HFFc6 (cell line): ENCODE measurements around the gene CELF2. TPM values are rescaled to one million over a fixed set of nuclear protein-coding genes. Genes with fewer than 3 reads are reported as not detected.
"Not testable (repeated sequence)": the region's sequence is repeated elsewhere in the genome, so short reads cannot be mapped to it uniquely, and the experiment has no call there.

Experiments
- DNase-seq: peaks from one replicate; pipeline ENCODE4 v3.0.0-alpha.2; 2018
- H3K27ac Mint-ChIP-seq: 2 replicates; pipeline ENCODE4 v1.8.0; 2020; ENCODE audit warnings: mild to moderate bottlenecking, mixed read lengths
- H3K27me3 Mint-ChIP-seq: 2 replicates; pipeline ENCODE4 v1.8.0; 2021; ENCODE audit warnings: mild to moderate bottlenecking, moderate library complexity, mixed read lengths; ENCODE audit not compliant: insufficient read depth
- H3K36me3 Mint-ChIP-seq: 2 replicates; pipeline ENCODE4 v1.8.0; 2021; ENCODE audit warnings: low read depth, mixed read lengths
- H3K4me1 Mint-ChIP-seq: 2 replicates; pipeline ENCODE4 v1.8.0; 2020; ENCODE audit warnings: low read depth, mixed read lengths
- H3K4me3 Mint-ChIP-seq: 2 replicates; pipeline ENCODE4 v1.8.0; 2020; ENCODE audit warnings: mild to moderate bottlenecking, moderate library complexity, mixed read lengths
- H3K9me3 Mint-ChIP-seq: 2 replicates; pipeline ENCODE4 v1.8.0; 2020; ENCODE audit warnings: mild to moderate bottlenecking, mixed read lengths
- total RNA-seq, 6 experiments: library from RNA; stranded (reverse); fragmentation: NEBNext Ultra II Directional; extraction: Animal tissue kit (Norgen Biotek cat#: 25700); gene quantifications; 2 replicates in 1 of 6; 3 replicates in 5 of 6; pipeline ENCODE4 v1.2.3, GENCODE V29; 2021
- TF ChIP-seq, protein P1 (sequence below): fragments of 200-600 bp; sonication (generic); IDR thresholded peaks from 2 replicates; pipeline ENCODE4 v1.5.0; 2021; ENCODE audit warnings: antibody characterized with exemption, mild to moderate bottlenecking

CELF2 gene
- total RNA-seq, 6 experiments from 2014 or later: 2.7 to 5.2 (median 3.5) TPM

DNA sequence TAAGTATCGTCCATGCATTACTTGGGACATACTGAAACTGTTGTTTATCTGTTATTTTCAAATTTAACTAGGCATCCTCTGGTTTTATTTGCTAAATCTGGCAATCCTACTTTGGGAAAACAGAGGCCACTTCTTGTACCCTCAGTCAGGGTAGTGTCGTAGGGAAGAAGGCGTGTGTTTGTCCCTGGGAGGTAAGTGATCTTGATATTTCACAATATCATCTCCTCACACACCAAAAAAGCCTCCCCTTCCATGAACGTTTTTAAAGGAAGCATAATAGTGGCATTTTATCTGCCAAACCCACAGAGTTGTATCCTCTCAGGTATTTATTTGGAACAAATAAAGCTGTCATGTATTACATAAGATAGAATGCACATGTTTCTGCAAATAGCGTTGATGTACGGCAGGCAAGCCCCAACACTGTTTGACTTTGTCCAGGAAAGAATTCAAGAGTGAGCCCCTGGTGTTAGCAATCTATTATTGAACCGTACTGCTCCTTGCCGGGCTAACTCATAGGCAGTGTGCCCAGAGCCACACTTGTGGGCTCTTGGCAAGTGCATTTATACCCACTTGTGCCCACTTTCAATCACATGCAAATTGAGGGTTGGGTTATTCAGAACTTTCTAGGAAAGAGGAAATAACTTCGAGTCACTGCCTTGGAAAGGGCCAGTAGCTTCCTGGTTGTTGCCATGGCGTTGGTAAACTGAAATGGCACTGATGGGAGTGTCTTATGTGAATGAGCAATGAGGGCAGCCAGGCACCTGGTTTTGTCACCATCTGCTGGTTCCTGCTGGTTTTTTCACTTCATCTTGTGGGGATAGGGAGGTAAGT lies 327.8 kb downstream of the CELF2 start:
- H3K4me1 Mint-ChIP-seq: no peaks in the 10 kb centered on the region
- H3K36me3 Mint-ChIP-seq: no peaks in the 10 kb centered on the region; the same call in 1 of the 2 replicates
- H3K4me3 Mint-ChIP-seq: no peak overlapping the region
- no peak overlapping the region for H3K27ac Mint-ChIP-seq
- DNase-seq: no peak
- TF ChIP-seq, protein P1, sequence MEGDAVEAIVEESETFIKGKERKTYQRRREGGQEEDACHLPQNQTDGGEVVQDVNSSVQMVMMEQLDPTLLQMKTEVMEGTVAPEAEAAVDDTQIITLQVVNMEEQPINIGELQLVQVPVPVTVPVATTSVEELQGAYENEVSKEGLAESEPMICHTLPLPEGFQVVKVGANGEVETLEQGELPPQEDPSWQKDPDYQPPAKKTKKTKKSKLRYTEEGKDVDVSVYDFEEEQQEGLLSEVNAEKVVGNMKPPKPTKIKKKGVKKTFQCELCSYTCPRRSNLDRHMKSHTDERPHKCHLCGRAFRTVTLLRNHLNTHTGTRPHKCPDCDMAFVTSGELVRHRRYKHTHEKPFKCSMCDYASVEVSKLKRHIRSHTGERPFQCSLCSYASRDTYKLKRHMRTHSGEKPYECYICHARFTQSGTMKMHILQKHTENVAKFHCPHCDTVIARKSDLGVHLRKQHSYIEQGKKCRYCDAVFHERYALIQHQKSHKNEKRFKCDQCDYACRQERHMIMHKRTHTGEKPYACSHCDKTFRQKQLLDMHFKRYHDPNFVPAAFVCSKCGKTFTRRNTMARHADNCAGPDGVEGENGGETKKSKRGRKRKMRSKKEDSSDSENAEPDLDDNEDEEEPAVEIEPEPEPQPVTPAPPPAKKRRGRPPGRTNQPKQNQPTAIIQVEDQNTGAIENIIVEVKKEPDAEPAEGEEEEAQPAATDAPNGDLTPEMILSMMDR: no peak
- H3K27me3 Mint-ChIP-seq: peaks cover 6% of the 10 kb centered on the region
- peaks cover 6% of the 10 kb centered on the region; the same call in 1 of the 2 replicates for H3K9me3 Mint-ChIP-seq

DNA sequence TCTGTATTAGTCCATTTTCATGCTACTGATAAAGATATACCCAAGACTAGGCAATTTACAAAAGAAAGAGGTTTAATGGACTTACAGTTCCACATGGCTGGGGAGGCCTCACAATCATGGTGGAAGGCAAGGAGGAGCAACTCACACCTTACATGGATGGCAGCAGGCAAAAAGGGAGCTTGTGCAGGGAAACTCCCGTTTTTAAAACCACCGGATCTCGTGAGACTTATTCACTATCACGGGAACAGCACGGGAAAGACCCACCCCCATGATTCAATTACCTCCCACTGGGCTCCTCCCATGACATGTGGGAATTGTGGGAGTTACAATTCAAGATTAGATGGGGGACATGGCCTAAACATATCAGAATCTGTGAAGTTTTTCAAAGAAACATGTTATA lies 329.9 kb downstream of the CELF2 start:
- H3K4me1 Mint-ChIP-seq, H3K36me3 Mint-ChIP-seq, H3K4me3 Mint-ChIP-seq, H3K27ac Mint-ChIP-seq, H3K27me3 Mint-ChIP-seq, DNase-seq, H3K9me3 Mint-ChIP-seq: not testable (repeated sequence)

DNA sequence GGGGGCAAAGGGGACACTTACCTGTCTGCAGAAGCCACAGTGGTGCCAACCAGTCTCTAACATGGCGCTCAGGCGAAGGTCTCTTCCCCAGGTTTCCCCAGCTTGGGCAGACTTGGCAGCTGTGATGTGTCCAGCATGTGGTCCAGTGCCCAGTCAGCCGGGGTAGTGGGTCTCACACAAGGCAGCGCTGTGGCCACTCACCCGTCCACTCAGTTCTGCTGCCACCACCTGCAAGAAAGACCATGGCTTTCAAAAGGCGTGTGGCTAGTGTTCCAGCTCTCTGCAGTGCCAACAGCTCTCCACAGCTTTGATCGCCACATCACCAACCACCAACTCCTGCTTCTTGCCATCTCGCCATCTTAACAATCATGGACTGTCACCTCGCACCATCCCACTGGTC lies 334.1 kb downstream of the CELF2 start:
- DNase-seq: no peak
- no peak overlapping the region for H3K27ac Mint-ChIP-seq
- peaks cover 16% of the 10 kb centered on the region; the same call in 1 of the 2 replicates for H3K9me3 Mint-ChIP-seq
- H3K36me3 Mint-ChIP-seq: no peaks in the 10 kb centered on the region; the same call in 1 of the 2 replicates
- TF ChIP-seq, protein P1: no peak
- no peak overlapping the region for H3K4me3 Mint-ChIP-seq
- H3K27me3 Mint-ChIP-seq: peaks cover 2% of the 10 kb centered on the region; the same call in 1 of the 2 replicates
- H3K4me1 Mint-ChIP-seq: no peaks in the 10 kb centered on the region

DNA sequence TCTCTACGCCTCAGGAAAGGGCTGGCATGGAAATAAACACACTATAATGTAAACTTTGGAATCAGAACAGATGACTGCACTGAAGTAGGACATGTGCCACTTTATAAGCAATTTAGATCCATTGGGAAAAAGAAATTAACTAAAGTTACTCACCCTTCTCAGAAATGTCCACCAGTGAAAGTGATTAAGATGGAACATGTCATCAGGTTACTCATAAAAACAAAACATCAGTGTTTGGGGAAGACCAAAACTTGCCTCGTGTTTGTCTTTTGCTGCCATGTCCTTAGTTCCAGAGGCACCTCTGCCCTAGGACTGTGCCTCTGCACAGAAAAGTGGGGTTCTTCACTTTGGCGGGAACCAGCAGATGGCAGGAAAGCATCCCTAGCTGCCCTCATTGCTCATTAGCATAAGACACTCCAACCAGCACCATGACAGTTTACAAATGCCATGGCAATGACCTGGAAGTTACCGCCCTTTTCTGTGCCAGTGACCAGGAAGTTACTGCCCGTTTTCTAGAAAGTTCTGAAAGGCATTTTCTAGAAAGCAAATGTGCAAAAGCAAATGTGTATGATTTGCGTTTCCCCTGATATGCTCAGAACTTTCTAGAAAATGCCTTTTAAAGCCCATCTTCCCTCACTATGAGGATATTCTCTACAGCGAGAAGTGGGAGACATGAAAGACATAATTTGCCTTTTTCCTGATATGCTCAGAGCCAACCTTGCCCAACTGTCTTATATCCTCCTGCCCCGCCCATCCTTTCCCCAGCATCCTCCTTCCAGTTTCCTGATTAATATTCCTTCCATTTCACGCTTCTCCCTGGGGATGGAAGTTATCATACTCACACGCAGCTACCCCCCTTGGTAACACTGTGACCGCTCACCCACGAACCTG lies 335.6 kb downstream of the CELF2 start:
- Mint-ChIP-seq H3K4me1 (no peaks in the 10 kb centered on the region), H3K27me3 (peaks cover 2% of the 10 kb centered on the region; the same call in 1 of the 2 replicates), H3K9me3 (peaks cover 17% of the 10 kb centered on the region; the same call in 1 of the 2 replicates), H3K4me3 (no peak overlapping the region), H3K36me3 (no peaks in the 10 kb centered on the region), H3K27ac (no peak overlapping the region)
- no peak for DNase-seq
- TF ChIP-seq, protein P1: no peak

DNA sequence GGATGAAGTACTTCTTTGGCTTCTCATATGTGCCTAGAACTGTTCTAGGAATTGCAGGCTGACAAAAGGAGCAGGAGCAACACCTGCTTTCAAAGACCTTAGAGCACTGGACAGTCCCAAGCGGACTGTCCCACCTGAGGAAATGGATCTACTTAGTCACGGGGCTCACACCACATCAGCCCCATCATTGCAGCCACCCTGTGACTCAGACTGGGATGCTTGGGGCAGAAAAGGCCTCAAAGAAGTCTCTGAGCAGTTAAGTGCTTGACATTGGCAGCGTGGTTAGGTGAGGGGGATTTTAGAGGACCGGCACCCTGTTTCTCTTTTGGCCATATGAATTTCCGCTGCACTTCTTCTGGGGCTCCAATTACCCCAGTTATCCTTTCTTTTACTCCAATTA lies 337.2 kb downstream of the CELF2 start:
- Mint-ChIP-seq H3K9me3 (peaks cover 17% of the 10 kb centered on the region; the same call in 1 of the 2 replicates), H3K27me3 (peaks cover 4% of the 10 kb centered on the region), H3K4me3 (no peak overlapping the region), H3K27ac (no peak overlapping the region), H3K4me1 (no peaks in the 10 kb centered on the region), H3K36me3 (no peaks in the 10 kb centered on the region)
- no peak for DNase-seq
- TF ChIP-seq, protein P1: no peak
